NCI-H82 (cell line): ENCODE data around the gene OPRD1.

Experiments
- DNase-seq: peaks from one replicate; lab custom pipeline; 2025; lab: John Stamatoyannopoulos, UW

OPRD1 gene

DNA sequence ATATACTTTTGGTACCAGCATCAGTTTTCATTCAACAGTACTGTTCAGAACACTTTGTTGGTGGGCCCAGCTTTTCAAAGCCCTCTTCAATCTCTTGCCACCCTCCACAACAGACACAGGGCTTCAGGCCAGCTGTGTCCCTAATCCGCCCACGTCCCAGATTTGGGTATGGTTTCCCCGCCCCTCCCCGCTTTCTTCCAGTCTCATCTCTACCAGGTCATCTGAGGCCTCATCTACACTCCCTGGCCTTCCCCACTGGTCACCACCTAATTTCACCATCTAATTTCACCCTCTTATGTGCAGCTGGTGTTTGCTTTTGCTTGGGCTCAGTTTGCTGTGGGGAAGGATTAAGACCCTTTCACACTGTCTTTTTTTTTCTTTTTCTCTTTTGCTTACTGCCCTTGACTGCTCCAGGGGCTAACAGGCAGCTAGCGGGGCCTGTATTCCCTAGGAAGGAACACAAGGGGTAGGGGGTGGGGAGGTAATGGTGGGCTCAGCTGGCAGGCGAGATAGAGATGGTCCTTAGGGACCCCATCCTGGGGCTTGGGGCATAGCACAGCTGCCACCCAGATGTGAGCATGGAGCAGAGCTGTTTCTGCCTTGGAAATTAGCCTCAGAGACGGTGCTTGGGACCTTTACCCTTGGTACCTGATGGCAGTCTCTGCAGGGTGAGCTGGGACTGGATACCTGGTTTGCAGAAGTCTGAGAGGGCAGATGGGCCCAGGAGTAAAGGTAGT is 98.6 kb downstream of the OPRD1 start:
- DNase-seq: peak; percentile 95

DNA sequence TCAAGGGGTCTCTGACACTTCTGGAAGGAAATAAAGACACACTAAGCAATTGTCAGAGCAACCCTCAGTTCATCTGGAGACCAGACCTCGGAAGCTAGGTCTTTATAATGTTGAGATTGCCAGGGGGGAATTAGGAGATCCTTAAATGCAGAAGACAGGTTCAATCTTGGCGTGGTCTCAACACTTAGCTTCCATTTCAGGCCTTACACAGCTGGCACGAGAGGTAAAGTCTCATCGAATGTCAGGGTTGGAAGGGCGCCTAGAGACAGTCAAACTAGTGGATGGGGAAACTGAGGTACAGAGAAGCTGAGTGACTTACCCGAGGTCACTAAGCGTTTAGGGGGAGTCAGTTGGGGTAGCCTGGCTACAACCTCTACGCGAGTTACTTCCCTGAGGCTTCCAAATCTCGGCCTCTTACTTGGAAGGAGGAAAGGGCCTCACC is 101.8 kb downstream of the OPRD1 start:
- DNase-seq: peak; percentile 60

DNA sequence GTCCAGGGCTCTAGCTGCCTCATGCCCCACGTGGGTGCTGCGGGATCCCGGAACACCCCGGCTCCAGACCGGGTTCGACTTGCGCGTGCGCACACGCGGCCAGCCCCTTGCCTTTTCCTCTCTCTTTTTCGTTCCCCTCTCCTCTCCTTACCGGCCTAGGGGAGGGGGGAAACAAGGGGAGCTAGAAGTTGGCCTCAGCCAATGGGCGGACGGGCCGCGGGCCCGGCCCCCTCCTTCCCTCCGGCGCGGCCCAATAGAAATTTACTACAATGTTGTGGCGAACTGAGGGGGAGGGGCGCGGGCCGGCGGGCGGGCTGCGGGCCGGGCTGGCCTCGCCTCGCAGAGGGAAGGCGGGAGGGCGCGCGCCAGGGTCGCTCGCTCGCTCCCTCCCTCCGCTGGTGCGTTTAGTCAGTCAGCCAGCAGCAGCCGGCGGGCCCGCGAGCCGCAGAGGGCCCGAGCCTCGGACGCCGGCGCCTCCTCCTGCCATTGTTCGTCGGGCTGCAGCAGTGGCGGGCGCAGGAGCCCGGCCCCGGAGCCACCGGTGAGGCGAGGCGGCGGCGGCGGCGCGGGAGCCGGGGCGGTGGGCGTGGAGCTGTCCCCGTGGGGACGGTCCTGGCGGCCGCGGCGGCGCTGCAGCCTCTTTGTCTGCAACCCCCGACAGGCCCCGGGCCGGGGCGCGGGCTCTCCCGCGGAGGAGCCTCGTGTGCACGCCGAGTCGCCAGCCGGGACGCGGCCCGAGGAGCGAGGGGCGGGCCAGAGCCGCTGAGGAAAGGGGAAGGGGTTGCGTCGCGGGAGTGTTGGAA is 102.5 kb downstream of the OPRD1 start, which contains the start of gene EPB41:
Gene EPB41, plus strand, starts transcription at position 342 of the 803 bp plus-strand sequence. CDS start 72,869 bp downstream, outside the sequence.
- DNase-seq: peak; percentile 100

DNA sequence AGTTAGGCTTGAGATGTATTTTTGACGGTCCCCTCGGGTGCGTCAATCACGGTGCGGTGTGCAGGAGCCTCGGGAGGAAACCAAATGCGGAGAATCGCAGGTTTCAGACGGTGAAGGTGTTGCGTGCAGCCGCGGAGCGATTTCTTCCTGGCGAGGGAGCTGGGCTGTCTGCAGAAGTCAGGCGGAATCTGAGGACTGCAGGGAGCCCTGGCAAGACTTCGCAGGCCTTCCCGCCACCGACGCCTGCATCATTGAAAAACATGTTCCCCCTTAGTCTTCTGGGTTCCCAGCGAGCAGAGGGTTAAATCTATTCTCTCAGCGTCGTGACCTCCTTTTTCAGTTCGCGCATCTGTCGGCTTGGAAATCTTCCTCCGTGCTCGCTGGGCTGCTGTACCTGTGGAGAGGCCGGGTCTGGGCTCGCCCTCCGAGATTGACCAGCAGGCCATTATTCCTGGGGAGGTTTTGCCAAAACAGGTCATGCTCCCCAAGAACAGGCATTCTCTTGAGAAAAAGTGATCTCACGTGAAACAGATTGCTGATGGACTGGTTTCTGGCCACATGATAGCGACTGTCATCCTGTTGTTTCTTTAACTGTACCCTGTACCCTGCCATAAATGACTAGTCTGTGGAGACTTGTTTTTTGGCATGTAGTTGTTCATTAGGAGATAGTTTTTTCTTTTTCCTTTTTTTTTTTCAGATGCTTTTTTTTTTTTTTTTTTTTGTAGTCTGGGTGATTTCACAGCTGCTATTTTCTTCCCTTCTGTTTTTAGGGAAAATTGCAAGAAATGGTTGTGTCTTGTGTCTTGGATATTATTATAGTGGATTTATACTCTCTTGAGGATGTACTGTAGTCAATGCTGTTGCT is 103.3 kb downstream of the OPRD1 start:
- peak; percentile 80 for DNase-seq

DNA sequence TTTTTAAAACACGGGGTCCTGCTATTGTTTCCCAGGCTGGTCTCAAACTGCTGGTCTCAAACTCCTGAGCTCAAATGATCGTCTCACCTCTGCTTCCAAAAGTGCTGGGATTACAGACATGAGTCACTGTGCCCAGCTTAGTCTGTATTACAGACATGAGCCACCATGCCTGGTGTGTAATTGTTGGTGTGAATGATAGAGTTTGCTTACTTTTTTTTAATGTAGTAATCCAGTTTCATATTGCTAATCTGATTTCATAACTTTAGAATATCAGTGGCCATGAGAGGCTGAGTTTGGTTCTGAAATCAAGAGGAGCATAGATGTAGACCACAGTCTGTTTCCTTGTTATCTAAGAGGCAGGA is 105.8 kb downstream of the OPRD1 start:
- DNase-seq: peak; percentile 42
